Epithelial cell of esophagus (primary cell): Measurements from ENCODE around the gene RRM2.
A peak's percentile ranks its signal among the peaks of the same experiment; 100 is the strongest.

Source experiments
- DNase-seq: peaks from one replicate; pipeline ENCODE4 v3.0.0; 2010; ENCODE audit warnings: low read depth
- H3K4me3 ChIP-seq: 2 replicates; pipeline ENCODE4 v1.5.1; 2011; ENCODE audit warnings: mild to moderate bottlenecking, low read length, control low read depth
- CTCF ChIP-seq: IDR thresholded peaks from 2 replicates; pipeline ENCODE4 v1.5.1; 2011; ENCODE audit warnings: low read depth, mild to moderate bottlenecking, low read length, control low read depth, inconsistent platforms; ENCODE audit not compliant: insufficient read depth; ENCODE audit errors: missing control alignments

Gene RRM2

GRCh38 chr2:10078001-10078400 is 44.5 kb upstream of the RRM2 start:
- no peak for DNase-seq
- no peak overlapping the region for H3K4me3 ChIP-seq
- TF ChIP-seq CTCF: no peak

- TF ChIP-seq CTCF: no peak
- no peak overlapping the region for H3K4me3 ChIP-seq
- no peak for DNase-seq
Observed at GRCh38 chr2:10078704-10079265, 43.8 kb upstream of the RRM2 start.

- peak; percentile 32 for DNase-seq
- H3K4me3 ChIP-seq: no peak overlapping the region
- TF ChIP-seq CTCF: no peak
Observed at GRCh38 chr2:10079266-10079869, 43.2 kb upstream of the RRM2 start.

GRCh38 chr2:10079870-10080535 is 42.5 kb upstream of the RRM2 start, which contains the start of gene CYS1:
TSS of gene CYS1 (minus strand) at chr2:10080411. CDS start at chr2:10080223, 188 bp downstream.
- H3K4me3 ChIP-seq: no peak within 1 kb of the TSS
- no peak for DNase-seq
- TF ChIP-seq CTCF: no peak

GRCh38 chr2:10080536-10081304 is 41.8 kb upstream of the RRM2 start:
- TF ChIP-seq CTCF: no peak
- H3K4me3 ChIP-seq: no peak overlapping the region
- DNase-seq: no peak

- H3K4me3 ChIP-seq: no peak overlapping the region
- no peak for DNase-seq
- no peak for TF ChIP-seq CTCF
Observed at GRCh38 chr2:10083046-10083445, 39.5 kb upstream of the RRM2 start.
